ENCODE data around the gene MYPN. TPM values are rescaled to one million over a fixed set of nuclear protein-coding genes. Genes with fewer than 3 reads are reported as not detected.

The MYPN gene
- total RNA-seq, 1 experiment from 2014 or later, result not detected

- no peak overlapping the region for H3K4ac ChIP-seq (ENCODE audit: low read depth, low read length)
- H2BK12ac ChIP-seq (ENCODE audit: insufficient read length, low read depth, low read length), result no peak overlapping the region
- Mint-ChIP-seq H3K27ac (no peak overlapping the region), H3K36me3 (ENCODE audit: insufficient read depth in 1 of 3, low read depth in 3 of 3) (no peaks in the 10 kb centered on the region), H3K9me3 (no peaks in the 10 kb centered on the region), H3K4me3 (no peak overlapping the region), H3K4me1 (peaks cover 6 to 8% of the 10 kb centered on the region in 2 experiments), H3K27me3 (ENCODE audit: low read depth) (no peaks in the 10 kb centered on the region)
- no peaks in the 10 kb centered on the region for H3K79me2 ChIP-seq (ENCODE audit: insufficient read depth, low read length)
- no peaks in the 10 kb centered on the region for H3K4me1 ChIP-seq (ENCODE audit: insufficient read depth, low read length)
- H3K27me3 ChIP-seq (ENCODE audit: insufficient read depth, low read length), result no peaks in the 10 kb centered on the region
- no peak overlapping the region for H2AK5ac ChIP-seq (ENCODE audit: insufficient read length, low read length)
- H4K8ac ChIP-seq (replicated peaks; ENCODE audit: insufficient read length, low read depth, low read length), result no peak overlapping the region
- no peak overlapping the region for H4K5ac ChIP-seq (ENCODE audit: insufficient read length, low read depth, low read length)
- no CpG with 5 or more reads among the region's 3 CpGs for WGBS (ENCODE audit: extremely low coverage, insufficient read length, low lambda C conversion rate)
- H3K9me3 ChIP-seq (ENCODE audit: control insufficient read depth, low read depth, low read length), result no peaks in the 10 kb centered on the region
- no peak overlapping the region for H2BK20ac ChIP-seq (ENCODE audit: low read depth, low read length, poor library complexity, severe bottlenecking)
- H4K20me1 ChIP-seq (ENCODE audit: control insufficient read depth, insufficient read depth, insufficient read length), result no peaks in the 10 kb centered on the region
- H4K91ac ChIP-seq (ENCODE audit: insufficient read length, low read depth, low read length), result no peak overlapping the region
- no peak overlapping the region for H3K4me2 ChIP-seq (ENCODE audit: insufficient read depth, insufficient read length, low read length)
- no peaks in the 10 kb centered on the region for H3K79me1 ChIP-seq (ENCODE audit: insufficient read depth, low read depth, low read length, poor library complexity, severe bottlenecking)
- H3K56ac ChIP-seq (ENCODE audit: insufficient read length, low read depth, low read length), result no peak overlapping the region
- no peak overlapping the region for H2BK5ac ChIP-seq (ENCODE audit: insufficient read length, low read length)
- no peak overlapping the region for H2BK120ac ChIP-seq (ENCODE audit: low read depth, low read length, poor library complexity, severe bottlenecking)
- no peak overlapping the region for H3K27ac ChIP-seq (ENCODE audit: insufficient read length, low read depth, low read length)
- H3K23ac ChIP-seq (ENCODE audit: insufficient read length, low read depth, low read length), result no peak overlapping the region
- H2BK15ac ChIP-seq (ENCODE audit: low read depth, low read length), result no peak overlapping the region
- no peak for TF ChIP-seq CTCF (conservative IDR thresholded peaks at IDR 0.05)
- no peak overlapping the region for H3T11ph ChIP-seq (ENCODE audit: low read length)
- DNase-seq, result no peak
- no peaks in the 10 kb centered on the region for H3K23me2 ChIP-seq (ENCODE audit: insufficient read length, low read depth, low read length, poor library complexity, severe bottlenecking)
- no peak overlapping the region for H2AFZ ChIP-seq (ENCODE audit: low read length)
- no peak overlapping the region for H3K9ac ChIP-seq (ENCODE audit: extremely low read depth, insufficient read length, low read length)
- H3K14ac ChIP-seq (ENCODE audit: insufficient read depth, low read length), result no peak overlapping the region
- H3K18ac ChIP-seq (ENCODE audit: insufficient read length, low read depth, low read length), result no peak overlapping the region
These were observed 27.9 kb downstream of the MYPN start for GRCh38 chr10:68137171-68137570.

All from H9 (cell line).